ENCODE results near the gene ARFGAP1. TPM values are rescaled to one million over a fixed set of nuclear protein-coding genes. Genes with fewer than 3 reads are reported as not detected.

The ARFGAP1 gene
- total RNA-seq, 1 donor from 2014 or later = 96.3 TPM

- DNase-seq (ENCODE audit: low read depth) = no peak
Measured at GRCh38 chr20:63259734-63260460, 12.7 kb upstream of the ARFGAP1 start.

- DNase-seq (ENCODE audit: low read depth) = no peak
Measured at GRCh38 chr20:63260521-63260920, 12.1 kb upstream of the ARFGAP1 start.

- DNase-seq (ENCODE audit: low read depth) = no peak
Measured at GRCh38 chr20:63261060-63261794, 11.4 kb upstream of the ARFGAP1 start.

GRCh38 chr20:63261795-63262528 lies 10.7 kb upstream of the ARFGAP1 start:
- DNase-seq (ENCODE audit: low read depth) = no peak

GRCh38 chr20:63262836-63263235 lies 9.8 kb upstream of the ARFGAP1 start:
- DNase-seq (ENCODE audit: low read depth) = no peak

- no peak for DNase-seq (ENCODE audit: low read depth)
Measured at GRCh38 chr20:63264000-63264399, 8.6 kb upstream of the ARFGAP1 start.

- DNase-seq (ENCODE audit: low read depth) = no peak
Measured at GRCh38 chr20:63264519-63264918, 8.1 kb upstream of the ARFGAP1 start.

- DNase-seq (ENCODE audit: low read depth) = peak; percentile 95
Measured at GRCh38 chr20:63265891-63266515, 6.6 kb upstream of the ARFGAP1 start.

GRCh38 chr20:63267691-63268090 lies 4.9 kb upstream of the ARFGAP1 start:
- peak; percentile 88 for DNase-seq (ENCODE audit: low read depth)

- peak; percentile 44 for DNase-seq (ENCODE audit: low read depth)
Measured at GRCh38 chr20:63268256-63268655, 4.4 kb upstream of the ARFGAP1 start.

GRCh38 chr20:63268671-63269439 lies 3.8 kb upstream of the ARFGAP1 start:
- DNase-seq (ENCODE audit: low read depth) = no peak

- no peak for DNase-seq (ENCODE audit: low read depth)
Measured at GRCh38 chr20:63269724-63270123, 2.9 kb upstream of the ARFGAP1 start.

GRCh38 chr20:63270606-63271325 lies 1.8 kb upstream of the ARFGAP1 start:
- DNase-seq (ENCODE audit: low read depth) = no peak

GRCh38 chr20:63273059-63273579 lies 506 bp downstream of the ARFGAP1 start:
- no peak for DNase-seq (ENCODE audit: low read depth)

GRCh38 chr20:63273635-63274380 lies 1.2 kb downstream of the ARFGAP1 start:
- DNase-seq (ENCODE audit: low read depth) = peak; percentile 71

GRCh38 chr20:63274381-63275228 lies 2.0 kb downstream of the ARFGAP1 start:
- no peak for DNase-seq (ENCODE audit: low read depth)

GRCh38 chr20:63275825-63276224 lies 3.2 kb downstream of the ARFGAP1 start:
- DNase-seq (ENCODE audit: low read depth) = no peak

GRCh38 chr20:63276956-63277355 lies 4.3 kb downstream of the ARFGAP1 start:
- no peak for DNase-seq (ENCODE audit: low read depth)
